ENCODE results near the gene SYPL1.

SYPL1 gene

DNA sequence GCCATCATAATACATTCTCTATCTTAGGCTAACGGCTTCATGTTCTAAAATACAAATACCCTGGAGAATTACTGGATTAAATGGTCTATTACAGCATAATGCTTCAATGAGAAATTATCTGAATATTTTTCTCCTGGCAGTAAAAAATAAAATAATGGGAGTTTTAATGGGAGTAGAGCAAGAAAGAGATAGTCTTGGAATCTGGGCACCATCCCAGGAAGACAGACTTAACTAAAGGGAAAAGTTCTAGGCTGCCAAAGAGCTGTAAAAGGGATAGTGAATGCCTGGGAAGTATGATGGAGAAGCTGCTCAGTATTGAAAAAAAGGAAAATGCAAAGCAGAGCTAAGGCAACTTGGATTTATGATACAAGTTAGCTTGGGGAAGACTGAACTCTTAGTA, 12.1 kb upstream of the SYPL1 start:
- Histone ChIP-seq H3K27me3 (ENCODE audit: insufficient read depth, poor library complexity, severe bottlenecking) (no peaks in the 10 kb centered on the region), H3K9me3 (ENCODE audit: severe bottlenecking) (no peaks in the 10 kb centered on the region), H3K4me3 (ENCODE audit: severe bottlenecking) (no peak overlapping the region), H3K27ac (ENCODE audit: poor library complexity, severe bottlenecking) (no peak overlapping the region), H3K4me1 (ENCODE audit: insufficient read depth, poor library complexity, severe bottlenecking) (peaks cover 9% of the 10 kb centered on the region), H3K36me3 (ENCODE audit: low read depth) (no peaks in the 10 kb centered on the region)
- TF ChIP-seq, protein P1, sequence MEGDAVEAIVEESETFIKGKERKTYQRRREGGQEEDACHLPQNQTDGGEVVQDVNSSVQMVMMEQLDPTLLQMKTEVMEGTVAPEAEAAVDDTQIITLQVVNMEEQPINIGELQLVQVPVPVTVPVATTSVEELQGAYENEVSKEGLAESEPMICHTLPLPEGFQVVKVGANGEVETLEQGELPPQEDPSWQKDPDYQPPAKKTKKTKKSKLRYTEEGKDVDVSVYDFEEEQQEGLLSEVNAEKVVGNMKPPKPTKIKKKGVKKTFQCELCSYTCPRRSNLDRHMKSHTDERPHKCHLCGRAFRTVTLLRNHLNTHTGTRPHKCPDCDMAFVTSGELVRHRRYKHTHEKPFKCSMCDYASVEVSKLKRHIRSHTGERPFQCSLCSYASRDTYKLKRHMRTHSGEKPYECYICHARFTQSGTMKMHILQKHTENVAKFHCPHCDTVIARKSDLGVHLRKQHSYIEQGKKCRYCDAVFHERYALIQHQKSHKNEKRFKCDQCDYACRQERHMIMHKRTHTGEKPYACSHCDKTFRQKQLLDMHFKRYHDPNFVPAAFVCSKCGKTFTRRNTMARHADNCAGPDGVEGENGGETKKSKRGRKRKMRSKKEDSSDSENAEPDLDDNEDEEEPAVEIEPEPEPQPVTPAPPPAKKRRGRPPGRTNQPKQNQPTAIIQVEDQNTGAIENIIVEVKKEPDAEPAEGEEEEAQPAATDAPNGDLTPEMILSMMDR (IDR thresholded peaks at IDR 0.05; ENCODE audit: poor library complexity, severe bottlenecking) = no peak
- ATAC-seq (ENCODE audit: low read depth) (no peak), DNase-seq (ENCODE audit: low spot score) (no peak)

DNA sequence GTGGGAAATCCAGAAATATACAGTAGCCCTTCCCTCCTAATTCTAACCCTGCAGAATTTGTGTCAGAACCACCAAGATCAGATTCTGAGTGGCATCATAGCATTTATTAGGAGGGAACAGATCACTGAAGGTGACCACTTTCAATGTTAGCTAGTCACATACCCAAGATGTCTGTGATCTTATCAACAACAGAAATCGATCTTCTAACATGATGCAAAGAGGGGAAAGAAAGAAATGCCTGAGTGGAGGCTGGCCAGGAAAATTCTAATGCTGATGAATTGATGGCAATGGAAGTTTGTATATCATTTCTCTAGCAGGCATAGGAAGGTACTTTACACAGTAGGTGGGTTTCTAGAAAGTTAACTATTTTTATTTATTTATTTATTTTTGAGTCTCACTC, 10.6 kb upstream of the SYPL1 start:
- H3K36me3 ChIP-seq (ENCODE audit: low read depth) = no peaks in the 10 kb centered on the region
- ATAC-seq (ENCODE audit: low read depth) (no peak), DNase-seq (ENCODE audit: low spot score) (no peak)
- H3K4me1 ChIP-seq (ENCODE audit: insufficient read depth, poor library complexity, severe bottlenecking) = peaks cover 9% of the 10 kb centered on the region
- H3K27me3 ChIP-seq (ENCODE audit: insufficient read depth, poor library complexity, severe bottlenecking) = no peaks in the 10 kb centered on the region
- TF ChIP-seq, protein P1 (IDR thresholded peaks at IDR 0.05; ENCODE audit: poor library complexity, severe bottlenecking) = no peak
- no peaks in the 10 kb centered on the region for H3K9me3 ChIP-seq (ENCODE audit: severe bottlenecking)
- H3K4me3 ChIP-seq (ENCODE audit: severe bottlenecking) = no peak overlapping the region
- H3K27ac ChIP-seq (ENCODE audit: poor library complexity, severe bottlenecking) = no peak overlapping the region

DNA sequence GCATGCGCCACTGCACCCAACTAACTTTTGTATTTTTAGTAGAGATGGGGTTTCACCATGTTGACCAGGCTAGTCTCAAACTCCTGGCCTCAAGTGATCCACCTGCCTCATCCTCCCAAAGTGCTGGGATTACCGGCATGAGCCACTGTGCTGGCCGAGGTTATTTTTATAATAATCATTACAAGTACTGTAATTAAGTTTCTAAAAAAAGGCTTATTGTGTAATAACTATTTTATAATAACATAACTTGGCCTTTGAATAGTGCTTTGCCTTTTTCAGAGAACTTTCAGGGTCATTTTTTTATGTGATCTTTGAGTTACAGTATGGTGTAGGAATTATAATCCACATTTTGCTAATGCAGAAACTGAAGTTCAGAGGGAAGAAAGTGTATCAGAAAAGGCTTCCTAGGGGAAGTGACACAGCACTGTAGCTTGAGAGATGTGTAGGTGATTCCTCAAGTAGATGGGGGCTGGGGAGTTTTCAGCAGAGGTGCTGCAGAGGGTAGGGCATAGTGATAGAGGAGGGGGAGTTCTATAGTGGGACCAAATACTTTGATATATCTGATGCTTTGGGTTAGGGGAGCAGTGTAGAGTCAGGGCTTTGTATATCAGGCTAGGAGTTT, 9.2 kb upstream of the SYPL1 start:
- Histone ChIP-seq H3K27me3 (ENCODE audit: insufficient read depth, poor library complexity, severe bottlenecking) (no peaks in the 10 kb centered on the region), H3K9me3 (ENCODE audit: severe bottlenecking) (no peaks in the 10 kb centered on the region), H3K27ac (ENCODE audit: poor library complexity, severe bottlenecking) (no peak overlapping the region), H3K4me1 (ENCODE audit: insufficient read depth, poor library complexity, severe bottlenecking) (peaks cover 4% of the 10 kb centered on the region), H3K36me3 (ENCODE audit: low read depth) (no peaks in the 10 kb centered on the region), H3K4me3 (ENCODE audit: severe bottlenecking) (no peak overlapping the region)
- ATAC-seq (ENCODE audit: low read depth) (no peak), DNase-seq (ENCODE audit: low spot score) (no peak)
- TF ChIP-seq, protein P1 (IDR thresholded peaks at IDR 0.05; ENCODE audit: poor library complexity, severe bottlenecking) = no peak

DNA sequence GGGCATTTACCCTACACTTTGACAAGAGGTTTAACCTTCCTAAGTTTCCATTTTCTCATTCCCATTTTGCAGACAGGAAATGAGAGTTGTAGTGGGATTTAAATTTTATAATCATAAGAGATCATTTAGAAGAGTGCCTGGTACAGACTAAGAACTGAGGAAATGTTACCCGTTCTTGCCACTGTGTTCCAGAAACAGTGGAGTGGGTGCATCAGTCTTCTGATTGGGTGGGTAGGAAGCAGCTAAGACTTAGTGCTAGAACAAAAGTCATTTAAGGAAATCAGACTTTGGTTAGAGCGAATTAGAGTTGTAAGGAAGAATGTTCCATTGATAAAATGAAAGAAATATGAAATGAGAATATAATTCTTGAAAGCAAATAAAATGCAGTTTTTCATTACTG, 8.4 kb upstream of the SYPL1 start:
- H3K27ac ChIP-seq (ENCODE audit: poor library complexity, severe bottlenecking) = no peak overlapping the region
- no peaks in the 10 kb centered on the region for H3K27me3 ChIP-seq (ENCODE audit: insufficient read depth, poor library complexity, severe bottlenecking)
- no peak overlapping the region for H3K4me3 ChIP-seq (ENCODE audit: severe bottlenecking)
- TF ChIP-seq, protein P1 (IDR thresholded peaks at IDR 0.05; ENCODE audit: poor library complexity, severe bottlenecking) = no peak
- H3K9me3 ChIP-seq (ENCODE audit: severe bottlenecking) = no peaks in the 10 kb centered on the region
- DNase-seq (ENCODE audit: low spot score) (no peak), ATAC-seq (ENCODE audit: low read depth) (no peak)
- no peaks in the 10 kb centered on the region for H3K4me1 ChIP-seq (ENCODE audit: insufficient read depth, poor library complexity, severe bottlenecking)
- no peaks in the 10 kb centered on the region for H3K36me3 ChIP-seq (ENCODE audit: low read depth)

DNA sequence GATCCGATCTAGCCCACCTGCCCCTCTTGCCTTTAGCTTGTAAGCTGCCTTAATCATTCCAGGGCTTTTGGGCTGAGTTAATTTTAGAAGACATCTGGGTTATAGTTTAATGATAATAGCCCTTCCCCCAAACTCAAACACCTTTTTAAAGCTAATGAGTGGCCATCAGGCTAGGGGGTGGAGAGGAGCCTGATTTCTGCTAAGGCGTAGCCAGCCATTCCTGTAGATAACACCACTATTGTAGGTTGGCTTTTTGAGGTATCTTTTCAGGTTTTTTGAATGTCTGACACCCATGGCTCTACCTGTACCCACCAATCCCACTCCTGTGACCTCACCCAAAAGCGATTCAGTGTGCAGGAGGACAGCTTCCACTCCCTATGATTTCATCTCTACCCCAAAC, 7.6 kb upstream of the SYPL1 start:
- ATAC-seq (ENCODE audit: low read depth) (no peak), DNase-seq (ENCODE audit: low spot score) (no peak)
- H3K36me3 ChIP-seq (ENCODE audit: low read depth) = no peaks in the 10 kb centered on the region
- H3K4me1 ChIP-seq (ENCODE audit: insufficient read depth, poor library complexity, severe bottlenecking) = no peaks in the 10 kb centered on the region
- H3K27me3 ChIP-seq (ENCODE audit: insufficient read depth, poor library complexity, severe bottlenecking) = no peaks in the 10 kb centered on the region
- no peaks in the 10 kb centered on the region for H3K9me3 ChIP-seq (ENCODE audit: severe bottlenecking)
- no peak overlapping the region for H3K27ac ChIP-seq (ENCODE audit: poor library complexity, severe bottlenecking)
- no peak overlapping the region for H3K4me3 ChIP-seq (ENCODE audit: severe bottlenecking)
- TF ChIP-seq, protein P1 (IDR thresholded peaks at IDR 0.05; ENCODE audit: poor library complexity, severe bottlenecking) = no peak

Data from RWPE2 (cell line).